ENCODE measurements around the gene TBXAS1.
"Not testable (repeated sequence)": the region's sequence is repeated elsewhere in the genome, so short reads cannot be mapped to it uniquely, and the experiment has no call there.

Gene TBXAS1

DNA sequence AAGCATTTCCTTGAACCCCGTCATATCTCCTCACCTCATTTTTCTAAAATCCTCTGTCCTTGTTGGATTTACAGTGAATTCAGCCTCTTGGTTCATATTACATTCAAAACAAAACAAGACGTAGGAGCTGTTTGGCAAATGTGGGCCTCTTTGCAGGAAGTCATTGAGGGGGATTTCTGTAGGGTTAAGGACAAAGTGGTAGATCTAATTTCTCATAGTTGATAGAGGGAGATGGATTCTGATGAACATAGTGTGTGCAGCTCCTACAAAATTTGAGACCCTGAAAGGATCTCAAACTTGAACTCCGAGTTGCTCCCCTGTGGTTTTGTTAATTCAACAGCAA lies 682 bp downstream of the TBXAS1 start:
- TF ChIP-seq, protein P1, sequence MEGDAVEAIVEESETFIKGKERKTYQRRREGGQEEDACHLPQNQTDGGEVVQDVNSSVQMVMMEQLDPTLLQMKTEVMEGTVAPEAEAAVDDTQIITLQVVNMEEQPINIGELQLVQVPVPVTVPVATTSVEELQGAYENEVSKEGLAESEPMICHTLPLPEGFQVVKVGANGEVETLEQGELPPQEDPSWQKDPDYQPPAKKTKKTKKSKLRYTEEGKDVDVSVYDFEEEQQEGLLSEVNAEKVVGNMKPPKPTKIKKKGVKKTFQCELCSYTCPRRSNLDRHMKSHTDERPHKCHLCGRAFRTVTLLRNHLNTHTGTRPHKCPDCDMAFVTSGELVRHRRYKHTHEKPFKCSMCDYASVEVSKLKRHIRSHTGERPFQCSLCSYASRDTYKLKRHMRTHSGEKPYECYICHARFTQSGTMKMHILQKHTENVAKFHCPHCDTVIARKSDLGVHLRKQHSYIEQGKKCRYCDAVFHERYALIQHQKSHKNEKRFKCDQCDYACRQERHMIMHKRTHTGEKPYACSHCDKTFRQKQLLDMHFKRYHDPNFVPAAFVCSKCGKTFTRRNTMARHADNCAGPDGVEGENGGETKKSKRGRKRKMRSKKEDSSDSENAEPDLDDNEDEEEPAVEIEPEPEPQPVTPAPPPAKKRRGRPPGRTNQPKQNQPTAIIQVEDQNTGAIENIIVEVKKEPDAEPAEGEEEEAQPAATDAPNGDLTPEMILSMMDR (IDR thresholded peaks at IDR 0.05; ENCODE audit: insufficient read depth, low read length, missing control alignments): no peak
- POLR2A ChIA-PET: no interaction called here
- DNase-seq (ENCODE audit: low read depth, low spot score): no peak
- H3K4me3 ChIP-seq (ENCODE audit: low read depth, low read length): no peak overlapping the region
- CTCF ChIA-PET: interaction anchor here (1.8 kb wide), 1 partner anchor 183 kb away, joined by 4 read pairs; no protein-coding TSS in a partner anchor

DNA sequence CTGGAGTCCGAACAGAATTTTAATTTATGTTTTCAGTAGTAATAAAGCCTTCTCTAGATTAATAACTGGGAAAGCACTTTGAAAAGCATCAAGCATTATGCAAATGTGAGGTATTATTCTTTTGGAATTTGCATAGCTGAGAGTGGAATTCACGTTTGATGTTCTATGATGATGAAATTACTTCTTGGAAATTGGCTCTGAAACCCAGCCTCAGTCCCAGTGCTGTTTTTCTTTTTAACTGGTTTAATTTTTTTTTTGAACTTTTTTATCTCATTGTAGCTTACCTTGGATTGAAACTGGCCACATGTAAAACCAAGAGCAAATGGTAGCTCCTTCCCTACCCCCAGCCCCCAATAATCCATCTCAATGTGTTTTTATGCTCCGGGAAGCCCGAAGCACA lies 1.2 kb downstream of the TBXAS1 start:
- CTCF ChIA-PET: interaction anchor here (1.8 kb wide), 1 partner anchor 183 kb away, joined by 4 read pairs; no protein-coding TSS in a partner anchor
- TF ChIP-seq, protein P1 (IDR thresholded peaks at IDR 0.05; ENCODE audit: insufficient read depth, low read length, missing control alignments): no peak
- H3K4me3 ChIP-seq (ENCODE audit: low read depth, low read length): no peak overlapping the region
- no peak for DNase-seq (ENCODE audit: low read depth, low spot score)
- POLR2A ChIA-PET: no interaction called here

DNA sequence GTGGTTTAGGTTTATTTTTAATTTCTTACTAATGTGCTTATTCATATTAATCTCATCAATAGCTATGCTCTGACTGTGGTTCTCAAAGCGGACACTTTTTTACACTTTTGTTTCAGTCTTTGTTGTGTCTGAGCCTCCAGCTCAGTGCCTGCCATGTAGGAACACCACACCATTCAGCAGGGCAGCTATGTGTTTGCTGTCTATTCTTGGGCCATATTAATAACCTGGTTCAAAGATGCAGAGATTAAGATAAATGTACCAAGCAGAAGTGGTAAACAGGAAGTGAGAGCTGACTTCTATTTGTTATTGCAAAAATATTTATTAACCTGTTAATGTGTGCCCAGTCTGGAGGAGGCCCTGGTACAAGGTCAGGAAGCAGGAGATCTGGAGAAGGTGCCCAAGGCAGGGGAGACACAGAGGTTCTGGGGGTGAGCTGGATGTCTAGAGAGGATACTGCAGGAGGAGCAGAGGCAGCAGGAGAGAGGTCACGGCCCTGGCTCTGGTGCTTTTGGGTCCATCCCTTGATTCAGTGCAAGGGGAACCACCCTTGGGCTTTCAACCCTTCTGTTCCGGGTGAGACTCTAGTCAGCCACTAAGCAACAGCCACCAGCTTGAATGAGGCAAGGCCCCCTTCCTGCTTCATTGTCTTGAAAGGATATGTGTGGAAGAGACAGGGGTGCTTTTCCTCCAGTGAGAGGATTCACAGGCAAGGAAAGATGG lies 1.9 kb downstream of the TBXAS1 start:
- no peak overlapping the region for H3K4me3 ChIP-seq (ENCODE audit: low read depth, low read length)
- TF ChIP-seq, protein P1 (IDR thresholded peaks at IDR 0.05; ENCODE audit: insufficient read depth, low read length, missing control alignments): no peak
- ChIA-PET POLR2A (no interaction called here), CTCF (interaction anchor here (1.8 kb wide), 1 partner anchor 184 kb away, joined by 4 read pairs; no protein-coding TSS in a partner anchor)
- DNase-seq (ENCODE audit: low read depth, low spot score): no peak

DNA sequence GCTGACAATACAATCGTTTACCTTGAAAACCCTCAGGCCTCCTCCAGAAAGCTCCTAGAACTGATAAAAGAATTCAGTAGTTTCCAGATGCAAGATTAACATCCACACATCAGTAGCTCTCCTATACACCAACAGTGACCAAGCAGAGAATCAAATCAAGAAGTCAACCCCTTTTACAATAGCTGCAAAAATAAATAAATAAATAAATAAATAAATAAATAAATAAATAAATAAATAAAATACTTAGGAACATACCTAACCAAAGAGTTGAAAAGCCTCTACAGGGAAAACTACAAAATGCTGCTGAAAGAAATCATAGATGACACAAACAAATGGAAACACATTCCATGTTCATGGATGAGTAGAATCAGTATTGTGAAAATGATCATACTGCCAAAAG lies 6.8 kb downstream of the TBXAS1 start:
- H3K4me3 ChIP-seq (ENCODE audit: low read depth, low read length); CTCF ChIA-PET; POLR2A ChIA-PET; DNase-seq (ENCODE audit: low read depth, low spot score): not testable (repeated sequence)

DNA sequence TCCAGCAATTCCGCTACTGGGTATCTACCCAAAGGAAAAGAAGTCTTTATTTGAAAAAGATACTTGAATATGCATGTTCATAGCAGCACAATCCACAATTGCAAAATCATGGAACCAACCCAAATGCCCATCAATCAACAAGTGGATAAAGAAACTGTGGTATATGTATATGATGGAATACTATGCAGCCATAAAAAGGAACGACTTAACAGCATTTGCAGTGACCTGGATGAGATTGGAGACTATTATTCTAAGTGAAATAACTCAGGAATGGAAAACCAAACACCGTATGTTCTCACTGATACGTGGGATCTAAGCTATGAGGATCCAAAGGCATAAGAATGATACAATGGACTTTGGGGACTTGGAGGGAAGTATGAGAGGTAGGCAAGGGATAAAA lies 8.2 kb downstream of the TBXAS1 start:
- CTCF ChIA-PET; DNase-seq (ENCODE audit: low read depth, low spot score); H3K4me3 ChIP-seq (ENCODE audit: low read depth, low read length); POLR2A ChIA-PET: not testable (repeated sequence)

DNA sequence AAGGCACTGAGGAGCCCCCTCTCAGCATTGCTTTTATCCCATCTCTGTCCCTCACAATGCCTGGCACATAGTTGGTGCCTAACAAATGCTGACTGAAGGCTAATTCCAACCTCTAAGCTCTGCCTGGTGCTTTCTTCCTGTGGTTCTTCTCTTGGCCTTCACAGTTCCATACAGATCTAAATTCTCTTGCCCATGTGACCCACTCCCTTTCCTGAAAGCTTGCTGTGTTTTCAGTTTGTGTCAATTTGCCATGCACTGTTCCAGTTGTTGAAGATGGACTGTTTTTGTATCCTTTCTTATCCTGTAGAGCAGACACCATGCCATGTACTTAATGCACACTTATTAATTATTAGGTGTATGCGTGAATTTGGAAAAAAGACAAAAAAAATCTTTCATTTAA lies 9.2 kb downstream of the TBXAS1 start:
- CTCF ChIA-PET: interaction anchor here (0.8 kb wide), 1 partner anchor 15 kb away, joined by 3 read pairs; no protein-coding TSS in a partner anchor
- TF ChIP-seq, protein P1 (IDR thresholded peaks at IDR 0.05; ENCODE audit: insufficient read depth, low read length, missing control alignments): no peak
- H3K4me3 ChIP-seq (ENCODE audit: low read depth, low read length): no peak overlapping the region
- POLR2A ChIA-PET: no interaction called here
- DNase-seq (ENCODE audit: low read depth, low spot score): no peak

DNA sequence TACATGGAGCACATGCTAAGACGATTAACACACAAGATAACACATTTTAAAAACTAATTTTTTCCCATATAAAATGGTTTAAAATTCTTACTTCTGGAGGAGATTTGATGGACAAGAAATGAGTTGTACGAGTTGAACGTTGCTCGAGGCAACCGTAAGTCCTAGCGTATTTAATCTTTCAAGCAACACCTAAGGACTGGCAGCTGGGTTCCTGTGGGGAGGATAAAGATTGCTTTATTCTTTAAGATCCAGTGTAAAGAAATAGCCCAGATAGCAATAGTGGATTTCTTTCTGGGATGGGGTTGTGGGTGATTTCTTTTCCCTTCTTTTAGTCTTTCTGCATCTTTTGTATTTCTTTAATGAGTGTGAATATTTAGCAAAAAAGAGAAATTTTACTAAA lies 9.8 kb downstream of the TBXAS1 start:
- ChIA-PET CTCF (interaction anchor here (0.7 kb wide), 1 partner anchor 237 kb away, joined by 3 read pairs; no protein-coding TSS in a partner anchor), POLR2A (no interaction called here)
- no peak for DNase-seq (ENCODE audit: low read depth, low spot score)
- H3K4me3 ChIP-seq (ENCODE audit: low read depth, low read length): no peak overlapping the region
- TF ChIP-seq, protein P1 (IDR thresholded peaks at IDR 0.05; ENCODE audit: insufficient read depth, low read length, missing control alignments): no peak
